ENCODE data around the gene VPS37C. TPM values are rescaled to one million over a fixed set of nuclear protein-coding genes. Genes with fewer than 3 reads are reported as not detected.

Gene VPS37C
- total and polyA plus RNA-seq, 9 of the 15 experiments (the other 6 are each of a cell fraction or from before 2014, with no cell fraction given), result 0.62 to 29.8 (median 11.5) TPM

- TF ChIP-seq AFF4 (CRISPR knock-in tag; IDR thresholded peaks at IDR 0.05), result no peak
- TF ChIP-seq STAG1 (CRISPR knock-in tag; IDR thresholded peaks at IDR 0.05; ENCODE audit: borderline replicate concordance), result no peak
- no peak for TF ChIP-seq FOXK2 (conservative IDR thresholded peaks at IDR 0.05 in 1 of 2, IDR thresholded peaks at IDR 0.05 in 1 of 2; ENCODE audit: low read depth in 2 of 2)
- TF ChIP-seq ZNF764 (CRISPR knock-in tag; IDR thresholded peaks at IDR 0.05; ENCODE audit: low read depth), result no peak
- no peak for TF ChIP-seq MCM5 (IDR thresholded peaks at IDR 0.05; ENCODE audit: low read depth)
- TF ChIP-seq HINFP (tag; conservative IDR thresholded peaks at IDR 0.05; ENCODE audit: low read depth), result no peak
- TF ChIP-seq TBL1XR1 (IDR thresholded peaks at IDR 0.05; ENCODE audit: low read length in 2 of 2), result no peak
- no peak for TF ChIP-seq ZNF407 (IDR thresholded peaks at IDR 0.05; ENCODE audit: low read depth)
- peak; percentile 41; the same call in 1 of the 2 replicates for TF ChIP-seq ZBTB7A (IDR thresholded peaks at IDR 0.05; ENCODE audit: borderline replicate concordance, control insufficient read depth, low read depth, low read length)
- no peak for TF ChIP-seq ARID3B (CRISPR knock-in tag; IDR thresholded peaks at IDR 0.05; ENCODE audit: borderline replicate concordance)
- TF ChIP-seq ELF4 (CRISPR knock-in tag; IDR thresholded peaks at IDR 0.05), result no peak
Measured at GRCh38 chr11:61151545-61152252, 9.5 kb downstream of the VPS37C start (continued).
